HG03378 (cell line): ENCODE data around the gene DCAF4.
"Not testable (repeated sequence)": the region's sequence is repeated elsewhere in the genome, so short reads cannot be mapped to it uniquely, and the experiment has no call there.

Experiments used
- ATAC-seq: cut with Tn5 transposase; IDR thresholded peaks from one replicate; pipeline ENCODE4 v1.9.1; 2021; ENCODE audit warnings: mild to moderate bottlenecking, moderate library complexity; ENCODE audit not compliant: unreplicated experiment

Gene DCAF4

DNA sequence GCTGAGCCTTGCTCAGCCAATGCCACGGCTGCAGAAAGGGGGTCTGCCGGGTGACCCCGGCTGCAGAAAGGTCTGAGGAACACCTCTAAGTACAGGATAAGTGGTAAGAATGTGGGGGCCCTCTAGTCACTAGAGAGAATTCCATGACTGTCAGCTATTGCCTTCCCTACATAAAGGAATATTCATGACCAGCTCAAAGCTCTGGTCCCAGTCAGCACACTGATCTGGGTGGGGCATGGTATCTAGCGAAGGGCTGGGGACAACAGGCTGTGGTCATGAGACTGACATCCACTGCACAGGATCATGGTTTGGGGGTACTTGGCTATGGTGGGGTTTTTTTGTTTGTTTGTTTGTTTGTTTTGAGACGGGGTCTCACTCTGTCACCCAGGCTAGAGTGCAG lies 42.1 kb downstream of the DCAF4 start:
- ATAC-seq, result no peak

DNA sequence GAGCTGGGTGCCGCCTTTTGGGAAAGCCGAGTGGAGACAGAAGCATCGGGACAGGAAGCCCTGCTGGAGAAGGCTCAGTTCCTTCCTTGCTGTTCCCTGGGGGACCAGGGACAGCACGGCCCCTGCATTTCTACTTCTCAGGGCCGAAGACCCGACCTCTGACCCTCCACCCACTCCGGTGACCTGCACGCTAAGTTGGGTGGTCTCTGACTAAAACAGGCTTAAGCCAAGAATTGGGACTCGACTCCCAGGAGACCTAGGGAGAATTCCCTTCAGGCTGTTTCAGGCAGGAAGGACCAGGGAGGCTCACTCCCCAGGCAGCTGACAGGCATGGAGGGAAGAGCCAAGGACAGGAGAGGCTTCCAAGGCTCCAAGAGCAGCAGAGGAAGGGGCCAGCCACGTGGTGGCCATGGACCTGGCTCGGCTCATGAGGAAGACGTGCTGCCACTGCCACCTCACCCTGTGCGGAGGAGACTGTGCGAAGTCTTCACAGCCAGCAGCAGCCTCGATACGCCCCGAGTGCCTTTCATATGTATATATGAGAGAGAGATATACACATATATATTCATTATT lies 43.9 kb downstream of the DCAF4 start:
- no peak for ATAC-seq

DNA sequence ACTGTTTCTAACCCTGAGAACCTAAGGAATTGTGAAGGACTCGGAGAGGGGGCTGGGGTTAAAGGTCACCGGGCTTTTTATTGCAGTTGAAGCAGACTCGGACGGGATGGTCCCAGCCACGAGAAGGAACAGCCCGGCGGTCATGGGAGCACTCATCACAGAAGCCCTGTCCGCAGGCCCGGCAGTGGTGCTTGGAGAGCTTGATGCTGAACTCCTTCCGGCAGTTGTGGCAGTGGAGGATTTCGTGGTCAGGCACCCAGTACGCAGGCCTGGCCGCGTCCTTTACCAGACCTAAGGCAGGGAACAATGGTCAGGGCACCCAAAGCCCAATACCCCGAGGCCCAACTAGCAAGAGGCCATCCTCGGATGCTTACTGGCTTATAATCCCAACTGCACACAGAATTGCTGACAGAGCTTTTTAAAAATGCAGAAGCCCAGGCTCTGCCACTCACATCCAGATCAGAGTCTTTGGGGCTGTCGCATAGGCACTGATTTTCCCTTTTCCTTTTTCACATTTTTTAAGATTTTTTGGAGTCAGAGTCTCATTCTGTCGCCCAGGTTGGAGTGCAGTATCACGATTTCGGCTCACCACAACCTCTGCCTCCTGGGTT lies 44.7 kb downstream of the DCAF4 start:
- ATAC-seq, result no peak

DNA sequence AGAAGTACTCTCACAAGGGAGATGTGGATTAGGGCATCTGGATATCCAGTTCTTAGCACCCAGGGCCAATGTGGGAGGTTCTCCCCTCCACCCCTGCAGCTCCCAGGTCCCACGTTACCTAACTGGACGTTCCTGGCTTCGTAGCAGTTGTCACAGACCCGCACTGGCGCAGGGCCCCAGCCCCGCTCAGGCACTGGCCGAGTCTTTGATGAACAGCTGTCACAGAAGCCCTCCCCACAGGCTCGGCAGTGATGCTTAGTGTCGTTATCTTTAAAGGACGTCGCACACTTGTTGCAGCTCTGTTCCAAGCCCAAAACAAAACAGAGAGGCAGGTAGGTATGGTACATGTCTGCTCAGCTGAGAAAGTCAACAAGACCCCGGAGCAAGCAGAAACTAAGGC lies 48.4 kb downstream of the DCAF4 start:
- ATAC-seq, result no peak

DNA sequence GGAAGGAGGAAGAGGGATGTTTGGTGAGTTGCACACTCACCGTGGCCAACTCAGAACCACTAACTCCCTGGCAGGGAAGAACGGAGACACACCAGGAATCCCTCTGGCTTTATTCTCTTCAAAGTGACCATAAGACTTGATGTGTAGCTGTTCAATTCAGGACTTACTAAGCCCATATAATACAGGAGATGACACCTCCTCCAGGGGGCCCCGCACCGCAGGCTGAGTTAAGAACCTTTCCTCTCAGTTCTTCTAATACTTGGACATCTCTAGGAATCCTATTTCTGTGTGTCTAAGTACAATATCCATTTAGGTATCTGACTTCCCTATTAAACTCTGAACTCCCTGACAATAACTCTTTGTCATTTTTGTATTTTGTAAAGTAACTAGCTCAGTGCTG lies 49.5 kb downstream of the DCAF4 start:
- ATAC-seq, result no peak

DNA sequence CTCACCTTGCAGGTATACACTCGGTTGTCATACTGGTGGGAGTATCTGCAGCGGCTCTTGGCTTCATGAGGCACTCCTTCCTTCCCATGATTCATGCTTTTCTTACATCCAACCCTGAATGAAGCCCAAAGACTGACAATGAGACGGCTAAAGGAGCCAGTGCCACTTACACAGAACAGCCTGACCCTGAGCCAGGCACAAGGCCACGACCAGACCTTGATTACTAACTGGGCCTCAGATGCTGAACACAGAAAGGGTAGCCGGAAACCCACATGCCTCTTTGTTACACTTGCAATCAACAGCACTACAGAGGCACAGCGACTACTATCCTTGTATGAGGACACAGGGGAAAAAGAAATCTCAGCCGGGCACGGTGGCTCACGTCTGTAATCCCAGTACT lies 52.6 kb downstream of the DCAF4 start:
- no peak for ATAC-seq

DNA sequence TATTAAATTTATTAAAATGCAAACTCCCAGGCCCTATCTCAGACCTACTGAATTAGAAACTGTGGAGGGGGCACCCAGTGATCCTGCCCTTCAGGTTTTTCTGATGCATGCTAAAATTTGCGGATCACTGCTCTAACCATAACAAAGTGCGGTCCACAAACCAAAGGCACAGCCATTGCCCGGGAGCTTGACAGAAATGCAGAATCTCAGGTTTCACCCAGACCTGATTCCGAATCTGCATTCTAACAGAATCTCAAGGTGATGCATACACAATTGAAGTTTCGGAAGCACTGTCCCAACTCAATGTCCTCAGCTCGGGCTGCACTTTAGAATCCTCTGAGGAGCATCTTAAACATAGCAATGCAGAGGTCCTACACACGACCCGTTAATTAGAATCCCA lies 54.6 kb downstream of the DCAF4 start:
- no peak for ATAC-seq

DNA sequence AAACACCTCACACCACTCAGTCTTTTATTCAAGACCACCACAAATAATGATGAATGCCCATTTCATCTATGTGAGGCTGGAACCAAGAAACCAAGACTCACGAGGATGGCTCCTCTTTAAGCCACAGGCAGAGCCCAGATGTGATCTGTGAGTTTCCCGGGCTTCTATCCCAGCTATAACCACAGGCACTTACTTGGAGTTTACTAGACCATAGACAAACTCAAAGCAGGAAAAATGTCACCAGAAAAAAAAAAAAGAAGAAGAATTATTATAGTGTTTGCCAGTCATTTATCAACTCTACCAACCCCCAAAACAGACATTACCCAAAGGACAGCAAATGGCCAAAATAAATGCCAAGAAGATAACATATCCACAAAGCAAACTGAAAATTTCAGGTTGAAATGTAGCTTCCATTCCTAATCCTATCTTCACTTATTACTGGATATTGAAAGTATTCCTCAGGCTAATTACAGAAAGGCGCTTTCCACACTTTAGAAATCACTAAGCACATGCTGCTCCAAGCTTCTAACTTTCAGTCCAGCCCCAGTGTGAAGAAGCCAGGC lies 56.0 kb downstream of the DCAF4 start:
- ATAC-seq, result no peak

DNA sequence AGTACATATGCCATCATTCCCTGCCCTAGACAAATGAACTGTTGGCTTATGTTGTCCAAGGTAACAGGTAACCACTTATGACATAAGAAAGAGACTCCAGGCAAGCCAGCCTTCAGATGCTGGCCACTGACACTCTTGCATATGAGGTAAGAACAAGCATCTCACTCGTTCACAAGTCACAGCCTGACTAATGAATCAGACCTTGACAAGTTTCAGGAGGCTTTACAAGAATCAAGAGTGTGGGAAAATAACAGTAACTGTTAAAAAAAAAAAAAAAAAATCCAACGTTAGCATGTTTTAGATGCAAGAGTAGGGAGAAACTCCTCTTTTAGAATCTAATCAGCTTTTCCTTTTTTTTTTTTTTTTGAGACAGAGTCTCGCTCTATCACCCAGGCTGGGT lies 60.0 kb downstream of the DCAF4 start:
- no peak for ATAC-seq

DNA sequence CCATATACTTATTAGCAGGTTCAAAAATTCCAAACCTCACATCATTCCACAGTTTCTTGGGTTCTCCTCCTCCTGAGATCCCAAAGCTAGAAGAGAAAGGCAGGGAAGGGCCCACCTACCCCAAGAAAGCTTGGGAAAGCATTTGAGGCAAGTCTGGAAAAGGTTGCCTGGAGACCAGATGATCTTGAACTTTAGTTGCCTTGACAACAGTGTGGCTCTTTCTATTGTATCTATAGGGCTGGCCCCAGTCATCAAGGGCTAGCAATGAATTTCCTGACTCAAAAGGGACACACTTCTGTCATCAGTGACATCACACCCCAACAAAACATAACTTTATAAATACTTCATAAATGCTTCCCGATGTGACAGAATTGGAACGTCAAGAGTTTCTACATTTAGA lies 60.6 kb downstream of the DCAF4 start:
- no peak for ATAC-seq

DNA sequence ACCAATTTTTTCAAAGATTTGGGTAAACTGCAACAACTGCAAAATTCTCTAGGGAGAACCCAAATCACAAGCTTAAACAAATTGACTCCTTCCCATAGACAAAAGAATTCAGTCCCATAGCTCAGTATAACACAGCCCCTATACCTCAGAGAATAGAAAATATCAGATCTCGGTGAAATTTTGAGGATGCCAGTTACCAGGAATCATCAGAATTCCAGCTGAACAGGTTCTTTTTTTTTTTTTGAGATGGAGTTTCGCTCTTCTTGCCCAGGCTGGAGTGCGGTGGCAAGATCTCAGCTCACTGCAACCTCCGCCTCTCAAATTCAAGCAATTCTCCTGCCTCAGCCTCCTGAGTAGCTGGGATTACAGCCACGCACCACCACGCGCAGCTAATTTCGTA lies 63.9 kb downstream of the DCAF4 start:
- ATAC-seq, result no peak

DNA sequence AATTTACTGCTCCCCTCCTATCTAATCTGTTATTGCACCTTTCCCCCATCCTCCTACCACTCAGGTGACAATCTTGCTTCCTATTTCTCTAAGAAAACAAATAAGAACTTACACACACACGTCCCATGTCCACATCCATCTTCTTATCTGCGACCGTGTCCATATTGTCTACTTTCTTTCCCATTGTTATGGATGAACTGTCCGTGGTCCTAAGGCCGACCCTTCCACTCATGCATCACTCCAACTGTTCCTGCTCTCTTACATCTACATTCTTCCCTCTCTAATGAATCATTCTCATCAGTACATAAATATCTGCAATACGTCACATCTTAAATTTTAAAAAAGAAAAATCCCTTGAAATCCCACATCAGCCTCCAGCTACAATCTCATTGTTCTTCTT lies 70.7 kb downstream of the DCAF4 start:
- ATAC-seq, result no peak

DNA sequence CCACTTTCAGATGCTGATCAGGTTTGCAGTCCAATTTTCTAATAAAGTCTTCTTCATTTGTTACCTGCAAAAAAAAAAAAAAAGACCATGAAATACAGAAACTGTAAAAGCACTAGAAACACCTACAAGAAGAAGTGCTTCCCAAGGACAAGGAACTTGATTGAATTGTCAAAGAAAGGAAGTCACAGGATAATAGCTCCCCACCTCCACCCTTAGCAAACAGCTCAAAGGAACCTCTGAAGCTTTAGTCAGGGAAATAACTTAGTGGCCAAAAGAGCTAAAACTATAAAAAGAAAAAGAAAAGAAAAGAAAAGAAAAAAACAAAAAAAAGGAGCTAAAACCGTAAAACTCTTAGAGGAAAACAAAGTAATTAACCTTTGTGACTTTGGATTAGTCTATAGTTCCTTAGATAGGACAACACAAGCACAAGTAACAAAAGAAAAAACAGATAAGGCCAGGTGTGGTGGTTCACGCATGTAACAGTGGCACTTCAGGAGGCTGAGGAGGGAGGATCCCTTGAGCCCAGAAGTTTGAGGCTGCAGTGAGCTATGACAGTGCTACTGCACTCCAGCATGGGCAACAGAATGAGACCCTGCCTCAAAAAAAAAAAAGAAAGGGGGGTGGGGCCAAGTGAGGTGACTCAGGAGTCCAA lies 72.1 kb downstream of the DCAF4 start:
- ATAC-seq, result no peak

DNA sequence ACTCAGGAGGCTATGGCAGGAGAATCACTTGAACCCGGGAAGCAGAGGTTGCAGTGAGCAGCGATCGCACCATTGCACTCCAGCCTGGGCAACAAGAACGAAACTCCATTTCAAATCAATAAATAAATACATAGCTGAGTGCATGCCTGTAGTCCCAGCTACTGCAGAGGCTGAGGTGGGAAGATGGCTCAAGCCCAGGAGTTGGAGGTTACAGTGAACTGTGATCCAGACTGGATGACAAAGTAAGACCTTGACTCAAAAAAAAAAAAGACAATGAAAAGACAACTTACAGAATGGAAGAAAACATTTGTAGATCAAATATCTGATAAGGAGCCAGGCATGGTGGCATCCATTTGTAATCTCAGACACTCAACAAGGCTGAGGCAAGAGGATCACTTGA lies 73.1 kb downstream of the DCAF4 start:
- no peak for ATAC-seq

DNA sequence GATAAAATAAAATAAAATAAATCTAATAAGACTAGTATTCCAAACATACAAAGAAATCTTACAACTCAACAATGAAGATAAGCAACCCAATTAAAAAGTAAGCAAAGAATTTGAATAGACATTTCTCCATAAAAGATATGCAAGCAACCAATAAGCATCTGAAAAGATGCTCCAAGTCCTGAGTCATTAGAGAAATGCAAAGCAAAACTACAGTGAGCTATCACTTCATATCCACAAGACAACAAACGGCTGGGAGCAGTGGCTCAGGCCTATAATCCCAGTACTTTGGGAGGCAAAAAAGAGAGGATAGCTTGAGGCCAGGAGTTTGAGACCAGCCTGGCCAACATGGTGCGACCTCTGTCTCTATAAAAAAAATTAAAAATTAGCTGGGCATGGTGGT lies 73.8 kb downstream of the DCAF4 start:
- no peak for ATAC-seq

DNA sequence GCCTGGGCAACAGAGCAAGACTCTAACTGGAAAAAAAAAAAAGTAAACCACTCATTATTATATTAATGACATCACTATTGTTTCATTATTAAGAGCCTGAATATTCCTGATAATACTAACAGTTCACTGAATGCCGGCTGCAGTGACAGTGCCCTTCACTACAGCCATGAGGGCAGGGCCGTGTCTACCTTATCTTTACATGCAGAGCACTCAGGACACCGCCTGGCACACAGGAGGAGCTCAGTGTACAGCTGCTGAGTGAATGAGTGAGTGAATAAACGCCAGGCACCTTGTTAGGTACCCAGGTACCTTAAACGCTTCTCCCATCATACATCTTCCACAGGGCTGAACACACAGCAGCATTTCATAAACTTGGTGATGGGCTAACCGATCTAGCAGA lies 77.4 kb downstream of the DCAF4 start:
- ATAC-seq, result no peak

DNA sequence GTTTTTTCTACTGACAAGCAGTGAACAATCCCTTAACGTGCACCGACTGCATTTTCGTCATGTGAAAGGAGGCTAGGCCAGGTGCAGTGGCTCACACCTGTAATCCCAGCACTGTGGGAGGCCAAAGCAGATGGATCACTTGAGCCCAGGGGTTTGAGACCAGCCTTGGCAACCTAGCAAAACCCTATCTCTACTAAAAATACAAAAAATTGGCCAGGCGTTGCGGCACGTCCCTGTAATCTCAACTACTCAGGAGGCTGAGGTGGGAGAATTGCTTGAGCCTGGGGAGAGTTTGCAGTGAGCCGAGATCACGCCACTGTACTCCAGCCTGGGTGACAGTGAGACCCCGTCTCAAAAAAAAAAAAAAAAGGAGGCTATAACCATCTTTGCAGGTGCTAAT lies 78.4 kb downstream of the DCAF4 start:
- ATAC-seq, result not testable (repeated sequence)

DNA sequence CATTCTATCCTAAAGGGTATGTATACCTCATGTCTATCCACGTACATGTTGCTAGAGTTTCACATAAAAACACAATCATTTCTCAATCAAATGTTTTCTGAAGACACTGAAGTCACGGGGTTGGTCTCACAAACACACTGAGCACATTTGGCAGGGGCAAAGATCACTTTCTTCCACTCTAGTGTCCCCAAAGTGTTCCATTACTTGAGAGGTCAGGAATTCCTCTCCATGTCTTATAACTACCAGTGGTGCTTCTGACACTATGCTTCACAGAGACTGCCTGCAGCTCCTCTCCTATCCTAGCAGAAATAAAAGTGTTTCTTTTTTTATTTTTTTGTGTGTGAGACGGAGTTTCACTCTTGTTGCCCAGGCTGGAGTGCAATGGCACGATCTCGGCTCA lies 81.6 kb downstream of the DCAF4 start:
- no peak for ATAC-seq

DNA sequence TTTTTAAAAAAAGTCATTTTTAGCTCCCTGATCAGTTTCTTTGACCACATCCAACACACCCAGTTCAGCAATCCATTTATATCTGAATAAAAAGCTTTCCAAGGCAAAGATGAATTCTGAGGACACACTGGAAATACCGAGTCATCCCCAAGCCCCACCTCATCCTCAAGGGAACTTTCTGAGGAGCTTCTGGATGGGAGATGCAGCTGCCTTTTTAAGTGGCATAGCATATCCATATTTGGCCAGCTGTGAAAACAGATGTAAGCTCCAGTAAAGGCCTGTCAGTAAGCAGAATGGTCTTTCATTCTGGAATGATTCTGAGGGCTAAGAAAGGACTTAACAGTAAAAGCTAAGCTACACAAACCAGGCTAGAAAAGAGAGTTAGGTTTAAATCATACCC lies 82.2 kb downstream of the DCAF4 start:
- no peak for ATAC-seq
